ENCODE measurements around the gene MPHOSPH9.

GRCh38 chr12:123273166-123273565 lies 40.2 kb upstream of the MPHOSPH9 start:
- no peak for TF ChIP-seq CTCF (IDR thresholded peaks at IDR 0.05)
- no peak for TF ChIP-seq ZFX (IDR thresholded peaks at IDR 0.05; ENCODE audit: borderline replicate concordance)

Data from 22Rv1 (cell line).